Body of pancreas (tissue), 4 donors: ENCODE data around the gene MBP.

Source experiments
- CTCF ChIP-seq, 7 experiments: fragments of 450-650 bp in 4 of 7; fragments of 200-600 bp in 3 of 7; sonication (generic) in 3 of 7; IDR thresholded peaks; one replicate each; pipeline ENCODE4 v1.5.1; 2016 to 2019; ENCODE audit warnings: antibody characterized with exemption in 7 of 7
- POLR2A ChIP-seq, 3 donors: fragments of 450-650 bp; IDR thresholded peaks; one replicate each; pipeline ENCODE4 v1.6.1; 2016; ENCODE audit warnings: antibody characterized with exemption in 3 of 3, mild to moderate bottlenecking in 2 of 3

- TF ChIP-seq CTCF (IDR thresholded peaks at IDR 0.05) (no peak), POLR2A (IDR thresholded peaks at IDR 0.05) (no peak)
These were observed 11.1 kb downstream of the MBP start for GRCh38 chr18:77121523-77121922.
